GM18502 (cell line): ENCODE measurements around the gene SHCBP1.
"Not testable (repeated sequence)": the region's sequence is repeated elsewhere in the genome, so short reads cannot be mapped to it uniquely, and the experiment has no call there.

Experiments
- ATAC-seq: cut with Tn5 transposase; IDR thresholded peaks from one replicate; pipeline ENCODE4 v1.9.1; 2021; ENCODE audit warnings: mild to moderate bottlenecking; ENCODE audit not compliant: unreplicated experiment, poor library complexity

Gene SHCBP1

GRCh38 chr16:46620266-46621005, 743 bp downstream of the SHCBP1 start:
- peak; percentile 20 for ATAC-seq

- ATAC-seq: no peak
These were observed 2.7 kb downstream of the SHCBP1 start for GRCh38 chr16:46618516-46618915.

- no peak for ATAC-seq
These were observed 7.2 kb downstream of the SHCBP1 start for GRCh38 chr16:46614006-46614405.

- no peak for ATAC-seq
These were observed 7.8 kb downstream of the SHCBP1 start for GRCh38 chr16:46613352-46613751.

GRCh38 chr16:46612121-46612520, 9.1 kb downstream of the SHCBP1 start:
- ATAC-seq: peak; percentile 79

GRCh38 chr16:46607529-46607928, 13.7 kb downstream of the SHCBP1 start:
- ATAC-seq: no peak

GRCh38 chr16:46606231-46606630, 14.9 kb downstream of the SHCBP1 start:
- no peak for ATAC-seq

GRCh38 chr16:46591257-46591656, 29.9 kb downstream of the SHCBP1 start:
- ATAC-seq: no peak

GRCh38 chr16:46586011-46586577, 35.1 kb downstream of the SHCBP1 start:
- ATAC-seq: no peak

GRCh38 chr16:46583036-46583435, 38.1 kb downstream of the SHCBP1 start:
- ATAC-seq: no peak

- ATAC-seq: no peak
These were observed 38.9 kb downstream of the SHCBP1 start for GRCh38 chr16:46582313-46582712.

- no peak for ATAC-seq
These were observed 43.1 kb downstream of the SHCBP1 start for GRCh38 chr16:46577988-46578579.

- no peak for ATAC-seq
These were observed 47.4 kb downstream of the SHCBP1 start for GRCh38 chr16:46573834-46574159.

GRCh38 chr16:46573008-46573833, 48.0 kb downstream of the SHCBP1 start:
- ATAC-seq: no peak

- no peak for ATAC-seq
These were observed 51.9 kb downstream of the SHCBP1 start for GRCh38 chr16:46569231-46569735.

- no peak for ATAC-seq
These were observed 52.5 kb downstream of the SHCBP1 start for GRCh38 chr16:46568472-46569230.

- ATAC-seq: no peak
These were observed 58.2 kb downstream of the SHCBP1 start for GRCh38 chr16:46562979-46563378.

- no peak for ATAC-seq
These were observed 63.2 kb downstream of the SHCBP1 start for GRCh38 chr16:46558018-46558417.

- no peak for ATAC-seq
These were observed 65.2 kb downstream of the SHCBP1 start for GRCh38 chr16:46555951-46556350.

GRCh38 chr16:46554435-46554834, 66.7 kb downstream of the SHCBP1 start:
- ATAC-seq: not testable (repeated sequence)
